Ishikawa (cell line): ENCODE data around the gene SMYD4.

Experiments used
- CEBPB ChIP-seq: IDR thresholded peaks from 2 replicates; pipeline ENCODE4 v1.6.1; 2012
- CREB1 ChIP-seq: IDR thresholded peaks from 2 replicates; pipeline ENCODE4 v1.6.1; 2012; ENCODE audit warnings: low read depth
- EGR1 ChIP-seq: IDR thresholded peaks from 2 replicates; pipeline ENCODE4 v1.6.1; 2012
- EP300 ChIP-seq: IDR thresholded peaks from 2 replicates; pipeline ENCODE4 v1.6.1; 2012; ENCODE audit warnings: borderline replicate concordance
- FOXM1 ChIP-seq: IDR thresholded peaks from 2 replicates; pipeline ENCODE4 v1.6.1; 2012; ENCODE audit warnings: low read depth, borderline replicate concordance
- MAX ChIP-seq: IDR thresholded peaks from 2 replicates; pipeline ENCODE4 v1.6.1; 2012
- NFIC ChIP-seq: IDR thresholded peaks from 2 replicates; pipeline ENCODE4 v1.6.1; 2012
- RAD21 ChIP-seq: IDR thresholded peaks from 2 replicates; pipeline ENCODE4 v1.6.1; 2012; ENCODE audit warnings: low read depth
- REST ChIP-seq: IDR thresholded peaks from 2 replicates; pipeline ENCODE4 v1.6.1; 2012; ENCODE audit warnings: low read depth, mild to moderate bottlenecking
- TAF1 ChIP-seq: IDR thresholded peaks from 2 replicates; pipeline ENCODE4 v1.6.1; 2012; ENCODE audit warnings: low read depth, mild to moderate bottlenecking
- TCF12 ChIP-seq: IDR thresholded peaks from 2 replicates; pipeline ENCODE4 v1.6.1; 2012; ENCODE audit warnings: low read depth
- TEAD4 ChIP-seq: IDR thresholded peaks from 2 replicates; pipeline ENCODE4 v1.6.1; 2012
- USF1 ChIP-seq: IDR thresholded peaks from 2 replicates; pipeline ENCODE4 v1.6.1; 2012
- YY1 ChIP-seq: IDR thresholded peaks from 2 replicates; pipeline ENCODE4 v1.6.1; 2012; ENCODE audit warnings: low read depth
- ZBTB7A ChIP-seq: IDR thresholded peaks from 2 replicates; pipeline ENCODE4 v1.6.1; 2012; ENCODE audit warnings: low read depth

SMYD4 gene

GRCh38 chr17:1865252-1866037 lies 35.7 kb upstream of the SMYD4 start:
- TF ChIP-seq RAD21 (peak; percentile 41), YY1 (no peak)

- TF ChIP-seq EGR1 (no peak), REST (no peak), TCF12 (no peak), CREB1 (no peak)
Observed at GRCh38 chr17:1861391-1862010, 31.8 kb upstream of the SMYD4 start.

- TF ChIP-seq TAF1 (no peak), NFIC (no peak)
Observed at GRCh38 chr17:1860978-1861377, 31.3 kb upstream of the SMYD4 start.

GRCh38 chr17:1853698-1854097 lies 24.0 kb upstream of the SMYD4 start:
- no peak for TF ChIP-seq YY1
- TF ChIP-seq MAX, result no peak
- no peak for TF ChIP-seq FOXM1
- TF ChIP-seq NFIC, result no peak
- TF ChIP-seq RAD21, result no peak
- TF ChIP-seq TEAD4, result no peak
- TF ChIP-seq EGR1, result no peak
- no peak for TF ChIP-seq ZBTB7A
- no peak for TF ChIP-seq REST
- no peak for TF ChIP-seq EP300
- TF ChIP-seq TAF1, result no peak

- TF ChIP-seq YY1, result no peak
- no peak for TF ChIP-seq REST
- TF ChIP-seq FOXM1, result no peak
- no peak for TF ChIP-seq CREB1
Observed at GRCh38 chr17:1852327-1852726, 22.6 kb upstream of the SMYD4 start.

- TF ChIP-seq NFIC (no peak), ZBTB7A (no peak), YY1 (no peak), CEBPB (no peak), EGR1 (no peak), FOXM1 (no peak), RAD21 (no peak), TAF1 (no peak), TEAD4 (no peak)
Observed at GRCh38 chr17:1847191-1847590, 17.5 kb upstream of the SMYD4 start.

GRCh38 chr17:1843947-1844346 lies 14.2 kb upstream of the SMYD4 start:
- TF ChIP-seq CREB1 (no peak), NFIC (no peak), EP300 (no peak), TEAD4 (no peak), CEBPB (no peak), REST (no peak), MAX (no peak), FOXM1 (no peak), USF1 (no peak), TAF1 (no peak), EGR1 (no peak), RAD21 (no peak), TCF12 (no peak)
